ENCODE data around the gene RPL38.

RPL38 gene

DNA sequence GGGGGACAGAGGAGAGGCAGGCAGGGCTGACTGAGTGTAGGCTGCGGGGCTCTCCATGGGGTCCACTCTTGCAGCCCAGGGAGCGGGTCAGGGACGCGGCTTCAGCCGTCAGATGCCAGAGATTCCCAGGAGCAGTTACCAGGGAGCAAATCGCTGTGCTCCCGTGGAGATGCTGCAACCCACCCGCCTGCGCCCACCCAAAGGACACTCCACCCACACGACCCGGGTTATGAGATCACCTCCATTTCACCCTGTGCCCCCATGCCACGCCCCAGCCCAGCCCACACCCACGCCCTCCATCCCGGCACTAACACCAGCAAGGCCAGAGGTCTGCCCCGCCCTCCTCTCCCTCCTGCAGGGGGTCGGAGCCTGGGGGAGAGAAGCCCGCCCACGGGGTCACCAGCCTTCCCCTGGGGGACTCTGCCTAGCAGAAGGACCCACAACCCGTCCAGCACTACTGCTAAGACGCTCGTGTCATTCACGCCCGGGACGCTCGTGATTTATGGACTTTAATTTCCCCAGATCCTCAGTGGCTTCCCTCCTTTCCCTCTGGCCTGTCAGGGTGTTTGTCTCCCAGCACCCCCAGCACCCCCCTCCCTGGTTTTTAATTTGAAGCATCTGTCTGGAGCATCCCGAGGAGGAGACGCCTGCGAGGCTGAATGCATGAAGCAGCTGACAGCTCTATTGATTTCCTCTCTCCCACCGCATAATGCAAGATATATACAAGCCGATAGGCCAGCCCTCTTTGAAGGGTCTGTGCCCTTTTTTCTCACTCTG is 6.7 kb upstream of the RPL38 start:
- H3K4me3 ChIP-seq (ENCODE audit: low read depth in 1 of 2, low read length in 2 of 2) = no peak overlapping the region
- peaks cover 20 to 23% of the 10 kb centered on the region in 2 donors for H3K27me3 ChIP-seq (ENCODE audit: control insufficient read depth in 1 of 2, insufficient read depth in 2 of 2, low read length in 2 of 2)
- H3K9ac ChIP-seq (ENCODE audit: low read depth in 1 of 2, low read length in 2 of 2) = no peak overlapping the region
- no peaks in the 10 kb centered on the region for H3K36me3 ChIP-seq (ENCODE audit: control insufficient read depth in 1 of 2, insufficient read depth in 2 of 2, low read length in 2 of 2)
- peaks cover 6 to 16% of the 10 kb centered on the region in 2 donors for H3K4me1 ChIP-seq (ENCODE audit: control insufficient read depth in 1 of 2, insufficient read depth in 2 of 2, low read length in 2 of 2)
- no peak overlapping the region for H3K27ac ChIP-seq (ENCODE audit: low read depth, low read length)
- H3K9me3 ChIP-seq (ENCODE audit: control insufficient read depth in 1 of 2, low read length in 2 of 2) = no peaks in the 10 kb centered on the region

DNA sequence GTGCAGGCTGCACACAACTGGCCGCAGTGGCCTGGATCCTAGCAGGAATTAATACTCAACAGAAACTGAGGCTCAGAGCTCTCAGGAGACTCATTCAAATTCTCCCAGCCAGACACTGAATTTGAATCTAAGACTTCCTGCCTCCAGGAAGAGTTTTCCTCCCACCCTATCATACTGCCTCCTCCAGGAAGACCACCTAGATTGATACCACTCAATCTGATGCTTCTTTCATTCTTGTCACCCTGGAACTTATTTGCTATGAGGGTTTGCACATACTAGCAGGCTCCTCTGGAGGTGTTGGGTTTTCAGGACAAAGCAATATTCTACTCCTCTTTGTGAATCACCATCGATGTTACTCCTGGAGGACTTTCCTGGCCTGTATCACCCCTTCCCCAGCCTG is 5.7 kb upstream of the RPL38 start:
- Histone ChIP-seq H3K4me1 (ENCODE audit: control insufficient read depth in 1 of 2, insufficient read depth in 2 of 2, low read length in 2 of 2) (peaks cover 5 to 15% of the 10 kb centered on the region in 2 donors), H3K4me3 (ENCODE audit: low read depth in 1 of 2, low read length in 2 of 2) (no peak overlapping the region), H3K27ac (ENCODE audit: low read depth, low read length) (no peak overlapping the region), H3K36me3 (ENCODE audit: control insufficient read depth in 1 of 2, insufficient read depth in 2 of 2, low read length in 2 of 2) (no peaks in the 10 kb centered on the region), H3K9ac (ENCODE audit: low read depth in 1 of 2, low read length in 2 of 2) (no peak overlapping the region), H3K27me3 (ENCODE audit: control insufficient read depth in 1 of 2, insufficient read depth in 2 of 2, low read length in 2 of 2) (peaks cover 20 to 29% of the 10 kb centered on the region in 2 donors), H3K9me3 (ENCODE audit: control insufficient read depth in 1 of 2, low read length in 2 of 2) (no peaks in the 10 kb centered on the region)

DNA sequence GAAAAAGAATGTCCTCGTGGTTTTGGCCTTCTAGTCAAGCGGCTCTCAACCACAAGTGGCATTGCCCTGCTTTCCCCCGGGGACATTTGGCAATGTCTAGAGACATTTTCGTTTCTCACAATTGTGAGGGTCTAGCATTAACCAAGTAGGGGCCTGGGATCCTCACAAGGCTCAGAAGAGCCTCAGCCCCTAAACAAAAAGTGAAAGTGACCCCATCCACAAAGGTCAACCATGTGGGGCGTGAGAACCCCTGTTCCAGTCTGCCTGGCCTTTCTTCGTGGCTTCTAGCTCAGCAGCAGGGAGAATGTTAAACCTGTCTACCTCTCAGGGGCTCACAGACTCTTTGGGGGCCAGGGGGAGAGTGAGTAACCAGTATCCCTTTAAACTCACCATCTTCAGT is 4.8 kb upstream of the RPL38 start:
- peaks cover 0 to 10% of the 10 kb centered on the region in 2 donors for H3K4me1 ChIP-seq (ENCODE audit: control insufficient read depth in 1 of 2, insufficient read depth in 2 of 2, low read length in 2 of 2)
- peaks cover 20 to 29% of the 10 kb centered on the region in 2 donors for H3K27me3 ChIP-seq (ENCODE audit: control insufficient read depth in 1 of 2, insufficient read depth in 2 of 2, low read length in 2 of 2)

DNA sequence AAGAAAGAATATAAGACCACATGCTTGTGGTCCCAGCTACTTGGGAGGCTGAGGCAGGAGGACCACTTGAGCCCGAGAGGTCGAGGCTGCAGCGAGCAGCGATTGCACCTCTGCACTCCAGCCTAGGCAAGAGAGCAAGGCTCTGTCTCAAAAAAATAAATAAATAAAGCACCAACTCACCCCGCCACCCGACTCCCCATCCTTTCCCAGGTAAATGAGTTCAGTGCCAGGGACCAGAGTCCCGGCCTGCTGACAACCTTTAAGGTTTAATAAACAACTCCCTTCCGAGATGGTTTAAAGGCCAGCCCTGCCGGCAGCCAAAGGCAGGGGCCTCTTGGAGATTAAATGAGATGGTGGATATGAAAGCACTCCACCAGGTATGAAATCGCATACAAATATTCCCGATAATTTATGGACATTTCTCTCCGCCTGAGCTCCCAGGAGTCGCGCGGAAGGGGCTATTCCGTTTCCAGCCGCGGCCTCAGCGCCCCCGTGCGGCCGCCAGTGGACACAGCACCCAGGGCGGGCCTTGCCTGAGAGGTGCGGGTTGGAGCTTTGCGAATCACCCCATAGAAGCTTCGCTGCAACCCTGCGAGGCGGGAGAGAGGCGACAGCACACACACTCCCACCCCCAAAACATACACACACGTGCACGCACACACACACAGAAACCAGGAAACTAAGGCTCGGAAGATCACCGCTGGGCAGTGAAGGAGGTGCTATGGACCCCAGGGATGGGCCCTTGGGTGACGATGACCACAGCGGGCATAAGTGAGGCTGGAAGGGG is 4.0 kb upstream of the RPL38 start:
- Histone ChIP-seq H3K4me3 (ENCODE audit: low read depth in 1 of 2, low read length in 2 of 2) (peak overlapping the region; percentile 17 to 36), H3K9me3 (ENCODE audit: control insufficient read depth in 1 of 2, low read length in 2 of 2) (no peaks in the 10 kb centered on the region), H3K27me3 (ENCODE audit: control insufficient read depth in 1 of 2, insufficient read depth in 2 of 2, low read length in 2 of 2) (peaks cover 20 to 29% of the 10 kb centered on the region in 2 donors)

More for the DNA sequence above, 4.8 kb upstream of the RPL38 start:
- Histone ChIP-seq H3K4me3 (ENCODE audit: low read depth in 1 of 2, low read length in 2 of 2) (no peak overlapping the region), H3K9me3 (ENCODE audit: control insufficient read depth in 1 of 2, low read length in 2 of 2) (no peaks in the 10 kb centered on the region), H3K9ac (ENCODE audit: low read depth in 1 of 2, low read length in 2 of 2) (no peak overlapping the region), H3K36me3 (ENCODE audit: control insufficient read depth in 1 of 2, insufficient read depth in 2 of 2, low read length in 2 of 2) (no peaks in the 10 kb centered on the region), H3K27ac (ENCODE audit: low read depth, low read length) (no peak overlapping the region)

DNA sequence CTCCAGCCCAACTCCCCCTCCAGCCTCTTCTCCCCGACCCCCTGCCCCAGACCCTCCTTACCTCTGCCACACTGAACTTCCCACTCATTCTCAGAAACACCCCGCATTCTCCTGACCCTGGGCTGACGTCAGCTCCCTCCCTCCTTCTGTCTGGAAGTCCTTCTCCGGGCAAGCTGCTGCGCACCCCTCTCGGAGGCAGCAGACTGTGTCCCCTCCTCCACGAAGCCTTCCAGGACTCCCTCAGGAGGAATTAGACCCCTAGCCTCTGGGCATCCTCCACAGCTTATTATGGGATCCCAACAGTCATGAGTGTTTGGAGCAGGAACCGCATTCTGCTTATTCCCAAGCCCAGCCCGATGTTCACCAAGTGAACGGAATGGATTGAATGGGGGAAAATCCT is 3.4 kb upstream of the RPL38 start:
- Histone ChIP-seq H3K27ac (ENCODE audit: low read depth, low read length) (no peak overlapping the region), H3K27me3 (ENCODE audit: control insufficient read depth in 1 of 2, insufficient read depth in 2 of 2, low read length in 2 of 2) (peaks cover 20 to 27% of the 10 kb centered on the region in 2 donors), H3K4me3 (ENCODE audit: low read depth in 1 of 2, low read length in 2 of 2) (no peak overlapping the region), H3K9me3 (ENCODE audit: control insufficient read depth in 1 of 2, low read length in 2 of 2) (no peaks in the 10 kb centered on the region), H3K36me3 (ENCODE audit: control insufficient read depth in 1 of 2, insufficient read depth in 2 of 2, low read length in 2 of 2) (peaks cover 4% of the 10 kb centered on the region in 2 donors), H3K9ac (ENCODE audit: low read depth in 1 of 2, low read length in 2 of 2) (no peak overlapping the region), H3K4me1 (ENCODE audit: control insufficient read depth in 1 of 2, insufficient read depth in 2 of 2, low read length in 2 of 2) (peaks cover 10 to 12% of the 10 kb centered on the region in 2 donors)

More for the DNA sequence above, 4.0 kb upstream of the RPL38 start:
- Histone ChIP-seq H3K9ac (ENCODE audit: low read depth in 1 of 2, low read length in 2 of 2) (peak overlapping the region in 1 of 2 donors; percentile 10), H3K4me1 (ENCODE audit: control insufficient read depth in 1 of 2, insufficient read depth in 2 of 2, low read length in 2 of 2) (peaks cover 5 to 7% of the 10 kb centered on the region in 2 donors), H3K27ac (ENCODE audit: low read depth, low read length) (no peak overlapping the region), H3K36me3 (ENCODE audit: control insufficient read depth in 1 of 2, insufficient read depth in 2 of 2, low read length in 2 of 2) (no peaks in the 10 kb centered on the region)

DNA sequence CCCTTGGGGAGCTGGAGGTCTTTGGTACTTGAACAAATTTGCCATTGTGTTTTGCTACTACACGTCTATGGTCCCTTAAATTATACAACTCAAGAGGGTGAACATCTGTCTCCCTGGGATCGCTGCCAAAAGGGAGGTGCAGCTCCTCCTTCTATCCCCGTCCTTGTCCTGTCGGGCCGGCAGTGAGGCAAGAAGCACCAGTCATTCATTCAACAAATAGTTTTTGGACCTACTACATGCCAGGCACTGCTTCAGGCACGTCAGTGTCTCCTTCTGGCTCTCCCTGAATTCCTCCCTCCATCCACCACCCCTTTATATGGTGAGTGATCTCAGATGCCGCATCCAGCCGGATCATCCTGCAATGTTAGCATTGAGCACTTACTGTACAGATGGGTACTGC is 2.2 kb upstream of the RPL38 start:
- Histone ChIP-seq H3K27me3 (ENCODE audit: control insufficient read depth in 1 of 2, insufficient read depth in 2 of 2, low read length in 2 of 2) (peaks cover 20 to 21% of the 10 kb centered on the region in 2 donors), H3K27ac (ENCODE audit: low read depth, low read length) (no peak overlapping the region), H3K9me3 (ENCODE audit: control insufficient read depth in 1 of 2, low read length in 2 of 2) (no peaks in the 10 kb centered on the region), H3K9ac (ENCODE audit: low read depth in 1 of 2, low read length in 2 of 2) (no peak overlapping the region), H3K4me1 (ENCODE audit: control insufficient read depth in 1 of 2, insufficient read depth in 2 of 2, low read length in 2 of 2) (peaks cover 14 to 22% of the 10 kb centered on the region in 2 donors), H3K36me3 (ENCODE audit: control insufficient read depth in 1 of 2, insufficient read depth in 2 of 2, low read length in 2 of 2) (peaks cover 8 to 15% of the 10 kb centered on the region in 2 donors), H3K4me3 (ENCODE audit: low read depth in 1 of 2, low read length in 2 of 2) (no peak overlapping the region)

DNA sequence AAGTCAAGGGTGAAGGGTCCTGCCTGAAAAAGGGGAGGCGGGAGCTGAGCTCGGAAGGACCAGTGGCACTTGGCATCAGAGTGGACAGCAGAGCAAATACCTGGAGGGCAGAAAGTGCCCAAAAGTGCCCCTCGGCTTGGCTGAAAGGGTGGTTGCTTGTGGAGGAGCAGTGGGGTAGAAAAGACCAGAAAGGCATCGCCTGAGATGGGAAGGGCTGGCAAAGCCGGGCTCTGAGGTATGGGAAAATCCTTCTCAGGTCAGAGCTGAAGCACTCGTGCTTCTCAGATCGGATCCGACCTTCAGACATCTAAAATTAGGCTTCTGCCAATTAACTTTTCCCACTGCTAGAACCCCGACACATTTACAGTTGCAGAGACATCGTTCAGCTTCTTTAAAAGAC is 1.5 kb upstream of the RPL38 start:
- H3K27ac ChIP-seq (ENCODE audit: low read depth, low read length) = no peak overlapping the region
- peaks cover 20 to 21% of the 10 kb centered on the region in 2 donors for H3K27me3 ChIP-seq (ENCODE audit: control insufficient read depth in 1 of 2, insufficient read depth in 2 of 2, low read length in 2 of 2)
- H3K4me1 ChIP-seq (ENCODE audit: control insufficient read depth in 1 of 2, insufficient read depth in 2 of 2, low read length in 2 of 2) = peaks cover 14 to 23% of the 10 kb centered on the region in 2 donors
- no peak overlapping the region for H3K4me3 ChIP-seq (ENCODE audit: low read depth in 1 of 2, low read length in 2 of 2)
- H3K9ac ChIP-seq (ENCODE audit: low read depth in 1 of 2, low read length in 2 of 2) = no peak overlapping the region
- no peaks in the 10 kb centered on the region for H3K9me3 ChIP-seq (ENCODE audit: control insufficient read depth in 1 of 2, low read length in 2 of 2)
- peaks cover 8 to 21% of the 10 kb centered on the region in 2 donors for H3K36me3 ChIP-seq (ENCODE audit: control insufficient read depth in 1 of 2, insufficient read depth in 2 of 2, low read length in 2 of 2)

DNA sequence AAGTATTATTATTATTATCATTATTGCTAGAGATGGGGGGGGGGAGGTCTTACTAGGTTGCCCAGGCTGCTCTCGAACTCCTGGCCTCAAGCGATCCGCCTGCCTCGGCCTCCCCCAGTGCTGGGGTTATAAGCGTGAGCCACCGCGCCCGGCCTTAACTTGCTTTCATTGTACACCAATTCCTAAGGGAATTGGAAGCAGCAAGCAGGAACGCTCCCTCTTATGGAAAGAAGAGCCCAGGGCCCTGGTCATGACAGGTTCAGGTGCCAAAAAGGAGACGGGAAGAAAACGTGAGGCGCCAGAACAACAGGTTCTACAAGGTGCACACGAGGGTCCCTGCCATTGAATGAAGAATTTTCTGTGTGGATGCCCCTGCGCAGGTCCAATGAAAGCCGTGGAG is 540 bp upstream of the RPL38 start:
- Histone ChIP-seq H3K4me3 (ENCODE audit: low read depth in 1 of 2, low read length in 2 of 2) (peak overlapping the region in 1 of 2 donors; percentile 85), H3K9me3 (ENCODE audit: control insufficient read depth in 1 of 2, low read length in 2 of 2) (no peaks in the 10 kb centered on the region)

DNA sequence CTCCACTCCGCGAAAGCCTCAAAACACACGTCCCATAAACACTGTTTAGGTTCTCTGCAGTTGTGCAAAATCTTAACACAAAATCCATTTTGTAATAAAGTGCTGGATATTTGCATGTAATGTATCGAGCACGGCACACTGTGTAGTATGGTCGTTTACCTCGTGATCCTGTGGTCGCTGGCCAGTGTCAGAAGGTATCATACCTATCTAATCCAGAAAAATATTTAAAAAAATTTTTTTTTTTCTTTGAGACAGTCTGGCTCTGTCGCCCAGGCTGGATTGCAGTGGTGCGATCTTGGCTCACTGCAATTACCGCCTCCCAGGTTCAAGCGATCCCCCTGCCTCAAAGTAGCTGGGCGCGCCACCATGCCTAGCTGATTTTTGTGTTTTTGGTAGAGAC is 996 bp downstream of the RPL38 start:
- peaks cover 15 to 17% of the 10 kb centered on the region in 2 donors for H3K27me3 ChIP-seq (ENCODE audit: control insufficient read depth in 1 of 2, insufficient read depth in 2 of 2, low read length in 2 of 2)
- peak overlapping the region; percentile 79 to 85 for H3K9ac ChIP-seq (ENCODE audit: low read depth in 1 of 2, low read length in 2 of 2)
- peaks cover 14 to 28% of the 10 kb centered on the region in 2 donors for H3K4me1 ChIP-seq (ENCODE audit: control insufficient read depth in 1 of 2, insufficient read depth in 2 of 2, low read length in 2 of 2)
- H3K27ac ChIP-seq (ENCODE audit: low read depth, low read length) = no peak overlapping the region
- peaks cover 13 to 46% of the 10 kb centered on the region in 2 donors for H3K36me3 ChIP-seq (ENCODE audit: control insufficient read depth in 1 of 2, insufficient read depth in 2 of 2, low read length in 2 of 2)
- H3K9me3 ChIP-seq (ENCODE audit: control insufficient read depth in 1 of 2, low read length in 2 of 2) = no peaks in the 10 kb centered on the region
- peak overlapping the region; percentile 85 to 98 for H3K4me3 ChIP-seq (ENCODE audit: low read depth in 1 of 2, low read length in 2 of 2)

More for the DNA sequence above, 540 bp upstream of the RPL38 start:
- H3K27me3 ChIP-seq (ENCODE audit: control insufficient read depth in 1 of 2, insufficient read depth in 2 of 2, low read length in 2 of 2) = peaks cover 16 to 17% of the 10 kb centered on the region in 2 donors
- no peak overlapping the region for H3K9ac ChIP-seq (ENCODE audit: low read depth in 1 of 2, low read length in 2 of 2)
- H3K36me3 ChIP-seq (ENCODE audit: control insufficient read depth in 1 of 2, insufficient read depth in 2 of 2, low read length in 2 of 2) = peaks cover 8 to 31% of the 10 kb centered on the region in 2 donors
- H3K4me1 ChIP-seq (ENCODE audit: control insufficient read depth in 1 of 2, insufficient read depth in 2 of 2, low read length in 2 of 2) = peaks cover 14 to 29% of the 10 kb centered on the region in 2 donors
- H3K27ac ChIP-seq (ENCODE audit: low read depth, low read length) = no peak overlapping the region

DNA sequence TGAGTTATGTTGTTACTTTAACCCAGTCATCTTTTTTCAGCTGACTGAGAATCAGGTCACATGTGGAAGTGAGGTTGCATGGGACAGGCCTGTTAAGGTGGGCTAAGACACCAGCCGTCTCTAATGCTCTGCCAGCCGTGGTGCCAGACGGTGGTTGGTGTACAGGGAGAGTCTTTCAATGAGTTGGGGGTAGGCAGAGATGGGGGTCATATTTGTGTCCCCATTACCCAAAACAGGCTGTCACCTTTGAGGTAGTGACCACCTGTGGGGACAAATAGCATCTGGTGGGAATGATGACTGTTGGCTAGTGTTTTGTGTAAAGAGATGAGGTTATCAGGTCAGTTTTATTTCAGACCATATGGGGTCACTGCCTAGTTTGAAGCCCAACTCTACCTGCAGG is 1.8 kb downstream of the RPL38 start:
- Histone ChIP-seq H3K4me3 (ENCODE audit: low read depth in 1 of 2, low read length in 2 of 2) (peak overlapping the region in 1 of 2 donors; percentile 85), H3K27ac (ENCODE audit: low read depth, low read length) (no peak overlapping the region), H3K27me3 (ENCODE audit: control insufficient read depth in 1 of 2, insufficient read depth in 2 of 2, low read length in 2 of 2) (peaks cover 12 to 16% of the 10 kb centered on the region in 2 donors), H3K36me3 (ENCODE audit: control insufficient read depth in 1 of 2, insufficient read depth in 2 of 2, low read length in 2 of 2) (peaks cover 13 to 54% of the 10 kb centered on the region in 2 donors), H3K4me1 (ENCODE audit: control insufficient read depth in 1 of 2, insufficient read depth in 2 of 2, low read length in 2 of 2) (peaks cover 14 to 28% of the 10 kb centered on the region in 2 donors), H3K9me3 (ENCODE audit: control insufficient read depth in 1 of 2, low read length in 2 of 2) (no peaks in the 10 kb centered on the region), H3K9ac (ENCODE audit: low read depth in 1 of 2, low read length in 2 of 2) (peak overlapping the region; percentile 22 to 33)
